ENCODE results near the gene DDX49.

DDX49 gene

GRCh38 chr19:18945297-18945696 lies 25.8 kb downstream of the DDX49 start:
- TF ChIP-seq CTCF (IDR thresholded peaks at IDR 0.05; ENCODE audit: control extremely low read depth, extremely low read depth, low read depth, missing control alignments), result no peak
- ChIA-PET POLR2A (no interaction called here), CTCF (interaction anchor here (0.7 kb wide), 1 partner anchor 356 kb away, joined by 3 read pairs; no protein-coding TSS in a partner anchor)
- no peak for DNase-seq (ENCODE audit: extremely low spot score)

- CTCF ChIA-PET, result no interaction called here
- POLR2A ChIA-PET, result no interaction called here
- TF ChIP-seq CTCF (IDR thresholded peaks at IDR 0.05; ENCODE audit: control extremely low read depth, extremely low read depth, low read depth, missing control alignments), result no peak
- no peak for DNase-seq (ENCODE audit: extremely low spot score)
Measured at GRCh38 chr19:18946335-18946734, 26.8 kb downstream of the DDX49 start.

GRCh38 chr19:18946918-18947317 lies 27.4 kb downstream of the DDX49 start:
- TF ChIP-seq CTCF (IDR thresholded peaks at IDR 0.05; ENCODE audit: control extremely low read depth, extremely low read depth, low read depth, missing control alignments), result no peak
- ChIA-PET CTCF (no interaction called here), POLR2A (no interaction called here)
- DNase-seq (ENCODE audit: extremely low spot score), result no peak

GRCh38 chr19:18948075-18948975 lies 28.8 kb downstream of the DDX49 start:
- POLR2A ChIA-PET, result no interaction called here
- CTCF ChIA-PET, result no interaction called here
- TF ChIP-seq CTCF (IDR thresholded peaks at IDR 0.05; ENCODE audit: control extremely low read depth, extremely low read depth, low read depth, missing control alignments), result no peak
- DNase-seq (ENCODE audit: extremely low spot score), result no peak

- POLR2A ChIA-PET, result no interaction called here
- DNase-seq (ENCODE audit: extremely low spot score), result no peak
- no peak for TF ChIP-seq CTCF (IDR thresholded peaks at IDR 0.05; ENCODE audit: control extremely low read depth, extremely low read depth, low read depth, missing control alignments)
- CTCF ChIA-PET, result no interaction called here
Measured at GRCh38 chr19:18948976-18949356, 29.5 kb downstream of the DDX49 start.

- TF ChIP-seq CTCF (IDR thresholded peaks at IDR 0.05; ENCODE audit: control extremely low read depth, extremely low read depth, low read depth, missing control alignments), result no peak
- ChIA-PET POLR2A (interaction anchor here (0.7 kb wide), 1 partner anchor 82 kb away, joined by 6 read pairs; no protein-coding TSS in a partner anchor), CTCF (interaction anchor here (0.6 kb wide), 1 partner anchor 68 kb away, joined by 3 read pairs; no protein-coding TSS in a partner anchor)
- no peak for DNase-seq (ENCODE audit: extremely low spot score)
Measured at GRCh38 chr19:18949858-18950257, 30.3 kb downstream of the DDX49 start.
